ENCODE results near the gene SAE1. TPM values are rescaled to one million over a fixed set of nuclear protein-coding genes. Genes with fewer than 3 reads are reported as not detected.
A peak's percentile ranks its signal among the peaks of the same experiment; 100 is the strongest.

The SAE1 gene
- total RNA-seq, 2 experiments from 2014 or later = 125 to 127 TPM

DNA sequence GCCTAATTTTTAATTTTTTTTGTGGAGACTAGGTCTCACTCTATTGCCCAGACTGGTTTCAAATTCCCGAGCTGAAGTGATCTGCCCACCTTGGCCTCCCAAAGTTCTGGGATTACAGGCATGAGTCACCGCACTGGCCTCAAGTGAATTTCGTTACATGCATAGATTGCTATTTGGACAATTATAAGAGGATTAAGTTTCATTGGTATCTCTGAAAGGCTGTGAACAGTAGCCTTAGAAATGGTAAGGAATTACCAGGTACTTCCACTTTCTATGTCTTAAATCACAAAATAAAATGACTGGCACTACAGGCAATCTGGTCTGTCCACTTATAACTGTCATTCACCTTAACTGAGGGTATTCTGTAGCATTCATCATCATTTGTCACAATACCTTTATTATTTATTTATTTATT lies 122.8 kb downstream of the SAE1 start:
- ChIA-PET POLR2A (interaction anchor here (1.0 to 1.7 kb wide), 2 partner anchors 9 to 27 kb away, joined by 3 to 5 read pairs; no protein-coding TSS in a partner anchor), CTCF (interaction anchor here (1.3 to 5.9 kb wide), 3 partner anchors 9 to 122 kb away, joined by 4 to 54 read pairs (median 6); partner anchors contain the start of gene SAE1)
- ATAC-seq = no peak
- Mint-ChIP-seq H3K9me3 (no peaks in the 10 kb centered on the region), H3K27me3 (no peaks in the 10 kb centered on the region), H3K4me3 (no peak overlapping the region), H3K36me3 (ENCODE audit: low read depth) (peaks cover 3% of the 10 kb centered on the region), H3K27ac (no peak overlapping the region), H3K4me1 (ENCODE audit: low read depth) (peaks cover 17% of the 10 kb centered on the region)
- intact Hi-C loops (cut with micrococcal nuclease) = no loop called here
- no peak for DNase-seq
- TF ChIP-seq, protein P1, sequence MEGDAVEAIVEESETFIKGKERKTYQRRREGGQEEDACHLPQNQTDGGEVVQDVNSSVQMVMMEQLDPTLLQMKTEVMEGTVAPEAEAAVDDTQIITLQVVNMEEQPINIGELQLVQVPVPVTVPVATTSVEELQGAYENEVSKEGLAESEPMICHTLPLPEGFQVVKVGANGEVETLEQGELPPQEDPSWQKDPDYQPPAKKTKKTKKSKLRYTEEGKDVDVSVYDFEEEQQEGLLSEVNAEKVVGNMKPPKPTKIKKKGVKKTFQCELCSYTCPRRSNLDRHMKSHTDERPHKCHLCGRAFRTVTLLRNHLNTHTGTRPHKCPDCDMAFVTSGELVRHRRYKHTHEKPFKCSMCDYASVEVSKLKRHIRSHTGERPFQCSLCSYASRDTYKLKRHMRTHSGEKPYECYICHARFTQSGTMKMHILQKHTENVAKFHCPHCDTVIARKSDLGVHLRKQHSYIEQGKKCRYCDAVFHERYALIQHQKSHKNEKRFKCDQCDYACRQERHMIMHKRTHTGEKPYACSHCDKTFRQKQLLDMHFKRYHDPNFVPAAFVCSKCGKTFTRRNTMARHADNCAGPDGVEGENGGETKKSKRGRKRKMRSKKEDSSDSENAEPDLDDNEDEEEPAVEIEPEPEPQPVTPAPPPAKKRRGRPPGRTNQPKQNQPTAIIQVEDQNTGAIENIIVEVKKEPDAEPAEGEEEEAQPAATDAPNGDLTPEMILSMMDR (IDR thresholded peaks at IDR 0.05) = no peak

DNA sequence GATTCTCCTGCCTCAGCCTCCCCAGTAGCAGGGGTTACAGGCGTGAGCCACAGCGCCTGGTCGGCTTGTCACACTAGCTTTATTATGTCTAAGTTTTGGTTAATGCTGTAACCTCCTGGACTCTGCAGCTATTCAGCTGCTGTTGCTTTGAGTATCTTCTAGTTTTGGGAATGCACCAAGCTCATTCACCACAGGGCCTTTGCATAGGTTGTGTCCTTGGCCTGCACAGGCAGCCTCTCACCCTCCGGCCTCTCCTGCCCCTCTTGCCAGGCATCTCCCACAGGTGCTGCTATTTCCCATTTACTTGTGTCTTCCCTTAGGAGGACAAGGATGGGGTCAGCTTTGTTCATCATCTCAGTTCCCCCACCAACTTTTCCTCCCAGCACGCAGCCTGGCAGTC lies 123.3 kb downstream of the SAE1 start:
- intact Hi-C loops (cut with micrococcal nuclease) = no loop called here
- Mint-ChIP-seq H3K4me1 (ENCODE audit: low read depth) (peaks cover 21% of the 10 kb centered on the region), H3K4me3 (no peak overlapping the region), H3K9me3 (no peaks in the 10 kb centered on the region), H3K27me3 (no peaks in the 10 kb centered on the region), H3K36me3 (ENCODE audit: low read depth) (peaks cover 7% of the 10 kb centered on the region), H3K27ac (no peak overlapping the region)
- no peak for ATAC-seq
- TF ChIP-seq, protein P1 (IDR thresholded peaks at IDR 0.05) = no peak
- CTCF ChIA-PET = interaction anchor here (1.3 to 5.9 kb wide), 3 partner anchors 10 to 123 kb away, joined by 4 to 54 read pairs (median 6); partner anchors contain the start of gene SAE1
- DNase-seq = no peak
- POLR2A ChIA-PET = interaction anchor here (1.0 to 1.7 kb wide), 2 partner anchors 10 to 27 kb away, joined by 3 to 5 read pairs; no protein-coding TSS in a partner anchor

DNA sequence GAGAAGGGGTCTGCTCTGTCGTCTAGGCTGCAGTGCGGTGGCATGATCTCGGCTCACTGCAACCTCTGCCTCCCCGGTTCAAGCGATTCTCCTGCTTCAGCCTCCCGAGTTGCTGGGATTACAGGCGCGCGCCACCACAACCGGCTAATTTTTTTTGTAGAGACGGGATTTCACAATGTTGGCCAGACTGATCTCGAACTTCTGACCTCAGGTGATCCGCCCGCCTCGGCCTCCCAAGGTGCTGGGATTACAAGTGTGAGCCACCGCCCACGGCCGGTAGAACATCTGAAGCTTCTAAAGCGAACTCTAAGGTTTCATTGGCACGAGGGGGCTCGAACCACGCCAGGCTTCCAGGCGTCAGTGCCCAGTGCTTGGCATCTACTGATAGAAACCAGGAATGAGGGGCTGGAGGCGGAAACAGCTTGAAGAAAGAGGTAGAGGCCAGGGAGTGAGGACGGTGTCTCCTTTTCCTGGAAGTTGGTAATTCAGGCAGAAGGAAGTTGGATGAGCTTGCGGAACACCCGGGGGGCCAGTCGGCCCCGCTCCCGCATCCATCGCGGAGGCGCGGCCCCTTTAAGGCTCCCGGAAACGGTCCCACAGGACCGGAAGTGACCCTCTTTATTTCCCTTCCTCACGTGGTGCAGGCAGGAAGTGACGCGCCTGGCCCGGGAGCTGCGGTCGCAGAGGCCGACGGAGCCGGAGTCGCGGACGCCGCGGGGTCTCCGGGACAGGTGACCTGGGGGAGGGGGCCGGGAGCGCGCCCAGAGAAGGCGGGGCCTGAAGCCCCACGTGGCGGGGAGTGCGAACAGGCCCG lies 125.5 kb downstream of the SAE1 start, which contains the start of gene CCDC9:
Gene CCDC9 (plus strand): TSS at position 647 of the 814 bp plus-strand sequence. CDS start 1,876 bp downstream, outside the sequence.
- intact Hi-C loops (cut with micrococcal nuclease) = loop anchor here (2.0 kb wide), 1 partner anchor 17 kb away; no protein-coding TSS in a partner anchor
- Mint-ChIP-seq H3K9me3 (no peaks in the 10 kb centered on the region), H3K4me3 (peak within 1 kb of the TSS; percentile 84), H3K27ac (peak within 1 kb of the TSS; percentile 98), H3K4me1 (ENCODE audit: low read depth) (peaks cover 35% of the 10 kb centered on the region), H3K36me3 (ENCODE audit: low read depth) (peaks cover 23% of the 10 kb centered on the region), H3K27me3 (no peaks in the 10 kb centered on the region)
- ATAC-seq = peak; percentile 61
- TF ChIP-seq, protein P1 (IDR thresholded peaks at IDR 0.05) = no peak
- DNase-seq = peak; percentile 98
- POLR2A ChIA-PET = interaction anchor here (0.8 to 3.6 kb wide), 16 partner anchors 11 to 145 kb away, joined by 3 to 45 read pairs (median 4); partner anchors contain the start of genes INAFM1 and ZC3H4
- CTCF ChIA-PET = interaction anchor here (0.8 to 5.9 kb wide), 7 partner anchors 9 to 143 kb away, joined by 3 to 54 read pairs (median 5); partner anchors contain the start of gene ZC3H4

GRCh38 chr19:47256693-47257410 lies 126.2 kb downstream of the SAE1 start:
- TF ChIP-seq, protein P1 (IDR thresholded peaks at IDR 0.05) = no peak
- Mint-ChIP-seq H3K36me3 (ENCODE audit: low read depth) (peaks cover 26% of the 10 kb centered on the region), H3K9me3 (no peaks in the 10 kb centered on the region), H3K27me3 (no peaks in the 10 kb centered on the region), H3K4me1 (ENCODE audit: low read depth) (peaks cover 36% of the 10 kb centered on the region), H3K4me3 (peak overlapping the region; percentile 84), H3K27ac (peak overlapping the region; percentile 98)
- intact Hi-C loops (cut with micrococcal nuclease) = loop anchor here (2.0 kb wide), 1 partner anchor 16 kb away; no protein-coding TSS in a partner anchor
- POLR2A ChIA-PET = interaction anchor here (0.8 to 3.6 kb wide), 15 partner anchors 11 to 146 kb away, joined by 3 to 45 read pairs (median 4); partner anchors contain the start of genes INAFM1 and ZC3H4
- peak; percentile 100 for DNase-seq
- CTCF ChIA-PET = interaction anchor here (0.8 to 5.9 kb wide), 7 partner anchors 10 to 144 kb away, joined by 3 to 54 read pairs (median 5); partner anchors contain the start of gene ZC3H4
- ATAC-seq = peak; percentile 83

All from activated CD8-positive, alpha-beta T cell treated with anti-CD3 and anti-CD28 coated beads for 36 hours (primary cell).